Measurements from ENCODE around the gene MYBL2.
"Not testable (repeated sequence)": the region's sequence is repeated elsewhere in the genome, so short reads cannot be mapped to it uniquely, and the experiment has no call there.

The MYBL2 gene

GRCh38 chr20:43666376-43667328 lies at the start of gene MYBL2:
Gene MYBL2, plus strand, starts transcription at chr20:43667114. Its CDS starts 170 bp downstream, at chr20:43667284.
- H3K27me3 Mint-ChIP-seq = peaks cover 7% of the 10 kb centered on the region
- H3K4me1 Mint-ChIP-seq = peaks cover 4% of the 10 kb centered on the region
- no peaks in the 10 kb centered on the region for H3K36me3 Mint-ChIP-seq
- H3K27ac Mint-ChIP-seq = no peak within 1 kb of the TSS
- H3K9me3 Mint-ChIP-seq = no peaks in the 10 kb centered on the region
- peak within 1 kb of the TSS; percentile 75 for H3K4me3 Mint-ChIP-seq

DNA sequence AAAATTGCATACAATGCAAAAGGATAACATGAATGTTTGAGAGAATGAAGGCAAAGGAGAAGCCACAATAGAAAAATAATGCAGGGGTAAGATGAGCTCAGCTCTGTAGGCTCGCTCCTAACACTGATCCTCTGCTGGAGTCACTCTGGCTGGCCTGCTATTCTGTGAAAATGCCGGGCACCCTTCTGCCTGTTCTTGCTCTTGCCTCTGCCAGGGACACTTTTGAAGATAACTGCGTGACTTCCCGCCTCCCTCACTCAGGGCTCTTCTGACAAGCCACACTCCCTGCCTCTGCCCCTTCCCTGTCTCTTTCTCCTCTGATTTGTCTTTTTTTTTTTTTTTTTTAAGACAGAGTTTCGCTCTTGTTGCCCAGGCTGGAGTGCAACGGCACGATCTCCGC lies 35.3 kb upstream of the MYBL2 start:
- no peaks in the 10 kb centered on the region for H3K9me3 Mint-ChIP-seq
- H3K4me1 Mint-ChIP-seq = no peaks in the 10 kb centered on the region
- peaks cover 19% of the 10 kb centered on the region for H3K36me3 Mint-ChIP-seq

GRCh38 chr20:43636429-43636828 lies 30.5 kb upstream of the MYBL2 start:
- Mint-ChIP-seq H3K4me1 (no peaks in the 10 kb centered on the region), H3K9me3 (no peaks in the 10 kb centered on the region), H3K27me3 (no peaks in the 10 kb centered on the region), H3K27ac (no peak overlapping the region), H3K4me3 (no peak overlapping the region), H3K36me3 (peaks cover 17% of the 10 kb centered on the region)

More for the DNA sequence above, 35.3 kb upstream of the MYBL2 start:
- Mint-ChIP-seq H3K27ac (no peak overlapping the region), H3K4me3 (no peak overlapping the region), H3K27me3 (no peaks in the 10 kb centered on the region)

DNA sequence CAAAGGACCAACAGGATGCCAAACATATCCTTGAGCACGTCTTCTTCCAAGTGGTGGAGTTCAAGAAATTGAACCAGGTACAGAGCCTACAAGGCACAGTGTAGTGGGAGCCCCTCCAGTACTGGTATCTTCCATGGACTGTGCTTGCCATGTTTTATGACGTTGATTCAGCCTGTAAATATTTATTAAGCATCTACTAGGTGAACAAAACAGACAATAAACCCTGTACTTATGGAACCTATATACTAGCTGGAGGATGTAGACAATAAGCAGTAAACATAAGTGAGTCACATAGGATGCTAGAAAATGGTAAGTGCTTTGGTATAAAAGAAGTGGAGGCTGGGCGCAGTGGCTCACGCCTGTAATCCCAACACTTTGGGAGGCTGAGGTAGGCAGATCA lies 24.4 kb upstream of the MYBL2 start:
- H3K9me3 Mint-ChIP-seq = no peaks in the 10 kb centered on the region
- no peaks in the 10 kb centered on the region for H3K4me1 Mint-ChIP-seq
- peaks cover 10% of the 10 kb centered on the region for H3K36me3 Mint-ChIP-seq
- no peak overlapping the region for H3K27ac Mint-ChIP-seq
- no peaks in the 10 kb centered on the region for H3K27me3 Mint-ChIP-seq
- H3K4me3 Mint-ChIP-seq = no peak overlapping the region

GRCh38 chr20:43650997-43651525 lies 15.9 kb upstream of the MYBL2 start:
- Mint-ChIP-seq H3K4me3 (no peak overlapping the region), H3K27ac (no peak overlapping the region), H3K36me3 (peaks cover 5% of the 10 kb centered on the region), H3K4me1 (peaks cover under 1% of the 10 kb centered on the region), H3K9me3 (no peaks in the 10 kb centered on the region), H3K27me3 (no peaks in the 10 kb centered on the region)

GRCh38 chr20:43651650-43652184 lies 15.2 kb upstream of the MYBL2 start:
- not testable (repeated sequence) for H3K4me1 Mint-ChIP-seq, H3K27ac Mint-ChIP-seq, H3K27me3 Mint-ChIP-seq, H3K4me3 Mint-ChIP-seq, H3K9me3 Mint-ChIP-seq, H3K36me3 Mint-ChIP-seq

DNA sequence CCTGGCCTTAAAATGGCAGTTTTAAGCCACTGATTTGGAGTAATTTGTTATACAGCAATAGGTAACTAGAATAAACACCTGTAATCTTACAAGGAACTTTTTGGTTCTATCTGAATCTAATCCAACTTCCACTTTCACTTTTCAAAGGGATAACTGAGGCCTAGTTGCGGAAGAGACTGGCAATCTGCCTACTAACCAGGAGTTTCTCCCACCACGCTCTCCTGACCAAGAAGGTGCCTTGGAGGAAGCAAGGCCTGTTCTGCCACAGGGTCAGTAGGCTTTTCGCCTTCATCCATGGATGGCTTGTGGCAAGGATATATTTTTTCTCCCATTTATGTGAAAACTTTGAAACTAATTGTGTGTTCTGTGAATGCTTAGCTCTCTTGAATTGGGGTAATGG lies 12.9 kb upstream of the MYBL2 start:
- Mint-ChIP-seq H3K9me3 (no peaks in the 10 kb centered on the region), H3K36me3 (no peaks in the 10 kb centered on the region), H3K4me3 (no peak overlapping the region), H3K4me1 (peaks cover 12% of the 10 kb centered on the region), H3K27ac (peak overlapping the region; percentile 18), H3K27me3 (no peaks in the 10 kb centered on the region)

DNA sequence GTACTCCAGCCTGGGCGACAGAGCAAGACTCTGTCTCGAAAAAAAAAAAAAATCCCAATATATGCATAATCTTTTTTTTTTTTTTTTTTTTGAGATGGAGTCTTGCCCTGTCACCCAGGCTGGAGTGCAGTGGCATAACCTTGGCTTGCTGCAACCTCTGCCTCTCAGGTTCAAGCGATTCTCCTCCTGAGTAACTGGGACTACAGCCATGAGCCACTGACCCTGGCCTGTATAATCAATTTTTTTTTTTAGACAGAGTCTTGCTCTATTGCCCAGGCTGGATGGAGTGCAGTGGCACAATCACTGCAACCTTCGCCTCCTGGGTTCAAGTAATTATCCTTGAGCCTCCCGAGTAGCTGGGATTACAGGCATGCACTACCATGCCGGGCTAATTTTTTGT lies 11.7 kb upstream of the MYBL2 start:
- H3K27ac Mint-ChIP-seq, H3K36me3 Mint-ChIP-seq, H3K4me3 Mint-ChIP-seq, H3K27me3 Mint-ChIP-seq, H3K9me3 Mint-ChIP-seq: not testable (repeated sequence)
- peaks cover 12% of the 10 kb centered on the region for H3K4me1 Mint-ChIP-seq

GRCh38 chr20:43655937-43656336 lies 11.0 kb upstream of the MYBL2 start:
- Mint-ChIP-seq H3K9me3 (no peaks in the 10 kb centered on the region), H3K27me3 (no peaks in the 10 kb centered on the region), H3K4me1 (peaks cover 12% of the 10 kb centered on the region), H3K36me3 (no peaks in the 10 kb centered on the region), H3K27ac (peak overlapping the region; percentile 85), H3K4me3 (peak overlapping the region; percentile 73)

- H3K27ac Mint-ChIP-seq = peak overlapping the region; percentile 89
- H3K36me3 Mint-ChIP-seq = no peaks in the 10 kb centered on the region
- no peaks in the 10 kb centered on the region for H3K9me3 Mint-ChIP-seq
- peak overlapping the region; percentile 91 for H3K4me3 Mint-ChIP-seq
- H3K4me1 Mint-ChIP-seq = peaks cover 12% of the 10 kb centered on the region
- no peaks in the 10 kb centered on the region for H3K27me3 Mint-ChIP-seq
Measured at GRCh38 chr20:43658069-43658722, 8.7 kb upstream of the MYBL2 start.

DNA sequence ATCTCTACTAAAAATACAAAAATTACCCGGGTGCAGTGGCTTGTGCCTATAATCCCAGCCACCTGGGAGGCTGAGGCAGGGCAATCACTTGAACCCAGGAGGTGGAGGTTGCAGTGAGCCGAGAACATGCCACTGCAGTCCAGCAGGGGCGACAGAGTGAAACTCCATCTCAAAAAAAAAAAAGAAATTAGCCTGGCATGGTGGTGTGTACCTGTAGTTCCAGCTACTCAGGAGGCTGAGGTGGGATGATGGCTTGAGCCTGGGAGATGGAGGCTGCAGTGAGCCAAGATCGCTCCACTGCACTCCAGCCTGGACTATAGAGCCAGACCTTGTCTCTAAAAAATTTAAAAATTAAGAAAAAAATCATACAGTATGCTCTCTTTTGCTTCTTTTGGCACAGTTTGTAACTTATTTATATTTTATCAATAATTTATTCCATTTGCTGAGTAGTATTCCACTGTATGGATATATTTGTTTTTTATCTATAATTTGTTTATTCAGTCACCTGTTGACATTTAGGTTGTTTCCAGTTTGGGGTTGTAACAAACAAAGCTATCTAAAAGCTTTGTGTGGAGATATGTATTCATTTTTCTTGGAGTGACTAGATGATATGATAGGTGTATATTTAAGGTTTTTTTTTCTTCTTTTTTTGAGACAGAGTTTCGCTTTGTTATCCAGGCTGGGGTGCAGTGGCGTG lies 8.0 kb upstream of the MYBL2 start:
- Mint-ChIP-seq H3K27me3 (no peaks in the 10 kb centered on the region), H3K27ac (no peak overlapping the region), H3K9me3 (no peaks in the 10 kb centered on the region), H3K4me3 (no peak overlapping the region), H3K36me3 (no peaks in the 10 kb centered on the region), H3K4me1 (peaks cover 12% of the 10 kb centered on the region)

- H3K9me3 Mint-ChIP-seq = no peaks in the 10 kb centered on the region
- no peaks in the 10 kb centered on the region for H3K27me3 Mint-ChIP-seq
- H3K4me1 Mint-ChIP-seq = peaks cover 7% of the 10 kb centered on the region
- no peaks in the 10 kb centered on the region for H3K36me3 Mint-ChIP-seq
- H3K27ac Mint-ChIP-seq = no peak overlapping the region
- no peak overlapping the region for H3K4me3 Mint-ChIP-seq
Measured at GRCh38 chr20:43662943-43663655, 3.8 kb upstream of the MYBL2 start.

DNA sequence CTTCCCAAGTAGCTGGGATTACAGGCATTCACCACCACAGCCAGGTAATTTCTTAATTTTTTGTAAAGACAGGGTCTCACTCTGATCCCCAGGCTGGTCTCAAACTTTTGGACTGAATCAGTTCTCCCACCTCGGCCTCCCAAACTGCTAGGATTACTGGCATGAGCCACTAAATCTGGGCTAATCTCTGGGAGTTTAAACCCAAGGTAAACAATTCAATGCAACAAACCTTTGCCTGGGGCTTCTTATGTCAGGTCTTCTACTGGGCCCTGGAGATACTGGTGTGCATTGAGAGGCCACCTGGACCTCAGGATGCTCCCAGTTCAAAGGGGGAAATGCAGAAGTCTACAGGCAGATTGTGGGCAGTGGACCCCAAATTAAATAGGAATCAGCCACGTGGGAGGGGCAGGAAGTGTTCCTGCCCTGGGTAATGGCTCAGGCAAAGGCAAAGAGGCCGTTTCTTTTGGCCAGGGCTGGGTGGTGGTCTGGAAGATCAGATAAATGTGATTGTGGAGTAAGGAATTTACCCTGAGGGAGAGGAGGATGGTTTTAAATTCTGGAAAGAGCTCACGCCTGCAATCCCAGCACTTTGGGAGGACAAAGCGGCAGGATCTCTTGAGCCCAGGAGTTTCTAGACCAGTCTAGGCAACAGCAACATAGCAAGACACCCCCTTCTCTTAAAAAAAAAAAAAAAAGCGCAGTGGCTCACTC lies 1.3 kb upstream of the MYBL2 start:
- Mint-ChIP-seq H3K27me3 (peaks cover 7% of the 10 kb centered on the region), H3K27ac (peak overlapping the region; percentile 80), H3K4me1 (peaks cover 4% of the 10 kb centered on the region), H3K9me3 (no peaks in the 10 kb centered on the region), H3K36me3 (no peaks in the 10 kb centered on the region), H3K4me3 (peak overlapping the region; percentile 80)

DNA sequence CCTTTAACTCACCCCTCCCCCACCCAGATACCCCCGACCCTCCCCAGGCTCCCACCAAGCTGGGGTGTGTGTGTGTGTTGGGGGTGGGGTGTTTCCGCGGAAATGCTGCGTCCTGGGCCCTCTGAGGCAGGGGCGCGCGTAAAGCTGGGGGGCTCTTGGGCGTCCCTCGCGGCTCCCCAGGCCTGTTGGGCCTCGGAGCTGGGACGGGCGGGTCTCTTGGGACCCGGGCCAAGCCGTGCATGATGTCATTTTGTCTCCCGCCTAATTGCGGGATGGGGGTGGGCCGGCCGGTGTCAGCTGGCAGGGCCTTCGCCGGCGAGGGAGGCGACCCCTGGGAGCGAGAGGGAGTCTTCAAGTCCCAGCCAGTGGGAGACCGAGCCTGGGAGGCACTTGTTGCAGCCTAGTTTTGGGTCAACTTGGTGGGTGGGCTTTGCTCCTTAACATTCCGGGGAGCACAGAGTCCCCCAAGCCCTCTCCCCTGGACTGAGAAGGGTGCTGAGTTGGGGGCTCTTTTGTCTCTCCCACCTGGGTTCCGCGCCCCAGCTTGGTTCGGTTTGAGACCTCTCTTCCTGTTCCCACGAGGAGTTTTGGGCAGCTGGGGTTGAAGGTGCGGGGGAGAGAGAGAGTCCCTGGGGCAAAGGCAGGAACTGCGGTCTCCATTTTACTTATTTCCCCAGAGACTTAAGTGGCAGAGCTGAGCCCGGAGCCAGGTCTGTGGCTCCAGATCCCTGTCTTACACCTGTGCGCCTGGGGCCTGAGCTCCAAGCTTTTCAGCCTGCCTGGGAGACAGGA lies 623 bp downstream of the MYBL2 start:
- Mint-ChIP-seq H3K27ac (no peak overlapping the region), H3K4me1 (peaks cover 4% of the 10 kb centered on the region), H3K36me3 (no peaks in the 10 kb centered on the region)

More for the DNA sequence above, 623 bp downstream of the MYBL2 start:
- Mint-ChIP-seq H3K4me3 (peak overlapping the region; percentile 19), H3K27me3 (peaks cover 7% of the 10 kb centered on the region), H3K9me3 (no peaks in the 10 kb centered on the region)
